ENCODE measurements around the gene TRPM2. TPM values are rescaled to one million over a fixed set of nuclear protein-coding genes. Genes with fewer than 3 reads are reported as not detected.

The TRPM2 gene
- polyA plus RNA-seq, 4 donors, result 0.73 to 1.7 (median 1.3) TPM

GRCh38 chr21:44424608-44425306, 71.3 kb downstream of the TRPM2 start:
- DNase-seq (ENCODE audit: low read depth in 4 of 4, low spot score in 3 of 4), result no peak

GRCh38 chr21:44425307-44425894, 72.0 kb downstream of the TRPM2 start:
- DNase-seq (ENCODE audit: low read depth in 4 of 4, low spot score in 3 of 4), result no peak

- no peak for DNase-seq (ENCODE audit: low read depth in 4 of 4, low spot score in 3 of 4)
These were observed 72.7 kb downstream of the TRPM2 start for GRCh38 chr21:44425895-44426662.

GRCh38 chr21:44426663-44427191, 73.3 kb downstream of the TRPM2 start:
- no peak for DNase-seq (ENCODE audit: low read depth in 4 of 4, low spot score in 3 of 4)

GRCh38 chr21:44427241-44428120, 74.1 kb downstream of the TRPM2 start:
- DNase-seq (ENCODE audit: low read depth in 4 of 4, low spot score in 3 of 4), result no peak

- no peak for DNase-seq (ENCODE audit: low read depth in 4 of 4, low spot score in 3 of 4)
These were observed 75.0 kb downstream of the TRPM2 start for GRCh38 chr21:44428281-44428960.

GRCh38 chr21:44429894-44430293, 76.5 kb downstream of the TRPM2 start:
- no peak for DNase-seq (ENCODE audit: low read depth in 4 of 4, low spot score in 3 of 4)

GRCh38 chr21:44431300-44431699, 77.9 kb downstream of the TRPM2 start:
- DNase-seq (ENCODE audit: low read depth in 4 of 4, low spot score in 3 of 4), result no peak

GRCh38 chr21:44432841-44433790, 79.7 kb downstream of the TRPM2 start:
- no peak for DNase-seq (ENCODE audit: low read depth in 4 of 4, low spot score in 3 of 4)

- DNase-seq (ENCODE audit: low read depth in 4 of 4, low spot score in 3 of 4), result no peak
These were observed 80.6 kb downstream of the TRPM2 start for GRCh38 chr21:44433791-44434567.

GRCh38 chr21:44434568-44434925, 81.1 kb downstream of the TRPM2 start:
- no peak for DNase-seq (ENCODE audit: low read depth in 4 of 4, low spot score in 3 of 4)

- no peak for DNase-seq (ENCODE audit: low read depth in 4 of 4, low spot score in 3 of 4)
These were observed 81.7 kb downstream of the TRPM2 start for GRCh38 chr21:44434936-44435635.

- no peak for DNase-seq (ENCODE audit: low read depth in 4 of 4, low spot score in 3 of 4)
These were observed 82.7 kb downstream of the TRPM2 start for GRCh38 chr21:44436111-44436611.

- no peak for DNase-seq (ENCODE audit: low read depth in 4 of 4, low spot score in 3 of 4)
These were observed 83.5 kb downstream of the TRPM2 start for GRCh38 chr21:44436958-44437357.

GRCh38 chr21:44437371-44437695, 83.9 kb downstream of the TRPM2 start:
- no peak for DNase-seq (ENCODE audit: low read depth in 4 of 4, low spot score in 3 of 4)

- no peak for DNase-seq (ENCODE audit: low read depth in 4 of 4, low spot score in 3 of 4)
These were observed 84.4 kb downstream of the TRPM2 start for GRCh38 chr21:44437696-44438431.
